NOMO-1 treated with dmso at 0.1 percent for 144 hours (cell line): Measurements from ENCODE around the gene APPBP2.
"Not testable (repeated sequence)": the region's sequence is repeated elsewhere in the genome, so short reads cannot be mapped to it uniquely, and the experiment has no call there.

Experiments
- DNase-seq: peaks from one replicate; lab custom pipeline; 2025; ENCODE audit not compliant: unreplicated experiment; lab: John Stamatoyannopoulos, UW

The APPBP2 gene

GRCh38 chr17:60534613-60535157 is 8.6 kb upstream of the APPBP2 start:
- no peak for DNase-seq

GRCh38 chr17:60534010-60534555 is 8.0 kb upstream of the APPBP2 start:
- DNase-seq = no peak

GRCh38 chr17:60529806-60530205 is 3.8 kb upstream of the APPBP2 start:
- DNase-seq = no peak

- DNase-seq = no peak
Observed at GRCh38 chr17:60528828-60529227, 2.8 kb upstream of the APPBP2 start.

- no peak for DNase-seq
Observed at GRCh38 chr17:60527701-60528100, 1.7 kb upstream of the APPBP2 start.

- no peak for DNase-seq
Observed at GRCh38 chr17:60526726-60527125, 684 bp upstream of the APPBP2 start.

GRCh38 chr17:60525328-60525684 is 736 bp downstream of the APPBP2 start:
- peak; percentile 37 for DNase-seq

- DNase-seq = no peak
Observed at GRCh38 chr17:60524463-60525327, 1.3 kb downstream of the APPBP2 start.

GRCh38 chr17:60523822-60524221 is 2.2 kb downstream of the APPBP2 start:
- no peak for DNase-seq

- no peak for DNase-seq
Observed at GRCh38 chr17:60522889-60523626, 3.0 kb downstream of the APPBP2 start.

- DNase-seq = no peak
Observed at GRCh38 chr17:60519795-60520194, 6.2 kb downstream of the APPBP2 start.

- not testable (repeated sequence) for DNase-seq
Observed at GRCh38 chr17:60515683-60516082, 10.4 kb downstream of the APPBP2 start.

GRCh38 chr17:60515199-60515598 is 10.8 kb downstream of the APPBP2 start:
- not testable (repeated sequence) for DNase-seq

- DNase-seq = no peak
Observed at GRCh38 chr17:60514500-60514899, 11.5 kb downstream of the APPBP2 start.

GRCh38 chr17:60514053-60514452 is 12.0 kb downstream of the APPBP2 start:
- no peak for DNase-seq

- no peak for DNase-seq
Observed at GRCh38 chr17:60513014-60513413, 13.0 kb downstream of the APPBP2 start.

GRCh38 chr17:60510723-60511122 is 15.3 kb downstream of the APPBP2 start:
- no peak for DNase-seq

- no peak for DNase-seq
Observed at GRCh38 chr17:60510031-60510430, 16.0 kb downstream of the APPBP2 start.

- no peak for DNase-seq
Observed at GRCh38 chr17:60508384-60508980, 17.6 kb downstream of the APPBP2 start.

GRCh38 chr17:60506312-60506711 is 19.7 kb downstream of the APPBP2 start:
- DNase-seq = no peak

GRCh38 chr17:60502145-60502544 is 23.9 kb downstream of the APPBP2 start:
- DNase-seq = no peak
